KMS-11 (cell line): ENCODE measurements around the gene ZNF22.

Source experiments
- H2AFZ ChIP-seq: fragments of 200-600 bp; sonication (generic); 2 replicates; pipeline ENCODE4 v1.6.1; 2016; ENCODE audit warnings: antibody characterized with exemption, mixed run types, low read depth
- H3K27ac ChIP-seq: fragments of 200-600 bp; sonication (generic); 2 replicates; pipeline ENCODE4 v1.6.1; 2016; ENCODE audit warnings: mild to moderate bottlenecking, mixed run types
- H3K27me3 ChIP-seq: fragments of 200-600 bp; sonication (generic); 2 replicates; pipeline ENCODE4 v1.6.1; 2017; ENCODE audit warnings: mild to moderate bottlenecking, low read depth, mixed run types, moderate library complexity; ENCODE audit not compliant: insufficient read depth
- H3K36me3 ChIP-seq: fragments of 200-600 bp; sonication (generic); 2 replicates; pipeline ENCODE4 v1.6.1; 2017; ENCODE audit warnings: mild to moderate bottlenecking, mixed run types; ENCODE audit not compliant: insufficient read depth
- H3K4me1 ChIP-seq: fragments of 200-600 bp; sonication (generic); 2 replicates; pipeline ENCODE4 v1.6.1; 2016; ENCODE audit warnings: mild to moderate bottlenecking, low read depth, mixed run types; ENCODE audit not compliant: poor library complexity, severe bottlenecking
- H3K4me2 ChIP-seq: fragments of 200-600 bp; sonication (generic); 2 replicates; pipeline ENCODE4 v1.7.0; 2016; ENCODE audit warnings: mild to moderate bottlenecking, mixed run types
- H3K4me3 ChIP-seq: fragments of 200-600 bp; sonication (generic); IDR thresholded peaks from 2 replicates; pipeline ENCODE4 v1.6.1; 2017; ENCODE audit warnings: low read depth, low read length, mixed read lengths; ENCODE audit not compliant: insufficient read depth
- H3K79me2 ChIP-seq: fragments of 200-600 bp; sonication (generic); 2 replicates; pipeline ENCODE4 v1.6.1; 2016; ENCODE audit warnings: low read depth, mixed run types; ENCODE audit not compliant: insufficient read depth
- H3K9ac ChIP-seq: fragments of 200-600 bp; sonication (generic); 2 replicates; pipeline ENCODE4 v1.6.1; 2016; ENCODE audit warnings: mild to moderate bottlenecking, mixed run types
- H4K20me1 ChIP-seq: fragments of 200-600 bp; sonication (generic); 2 replicates; pipeline ENCODE4 v1.6.1; 2016; ENCODE audit warnings: mild to moderate bottlenecking, mixed run types; ENCODE audit not compliant: insufficient read depth
- TF ChIP-seq, protein P1 (sequence below): fragments of 200-600 bp; sonication (generic); conservative IDR thresholded peaks from 2 replicates; pipeline ENCODE4 v1.6.1; 2017; ENCODE audit warnings: low read depth, mild to moderate bottlenecking, antibody characterized with exemption, low read length, moderate library complexity, mixed read lengths

Gene ZNF22

DNA sequence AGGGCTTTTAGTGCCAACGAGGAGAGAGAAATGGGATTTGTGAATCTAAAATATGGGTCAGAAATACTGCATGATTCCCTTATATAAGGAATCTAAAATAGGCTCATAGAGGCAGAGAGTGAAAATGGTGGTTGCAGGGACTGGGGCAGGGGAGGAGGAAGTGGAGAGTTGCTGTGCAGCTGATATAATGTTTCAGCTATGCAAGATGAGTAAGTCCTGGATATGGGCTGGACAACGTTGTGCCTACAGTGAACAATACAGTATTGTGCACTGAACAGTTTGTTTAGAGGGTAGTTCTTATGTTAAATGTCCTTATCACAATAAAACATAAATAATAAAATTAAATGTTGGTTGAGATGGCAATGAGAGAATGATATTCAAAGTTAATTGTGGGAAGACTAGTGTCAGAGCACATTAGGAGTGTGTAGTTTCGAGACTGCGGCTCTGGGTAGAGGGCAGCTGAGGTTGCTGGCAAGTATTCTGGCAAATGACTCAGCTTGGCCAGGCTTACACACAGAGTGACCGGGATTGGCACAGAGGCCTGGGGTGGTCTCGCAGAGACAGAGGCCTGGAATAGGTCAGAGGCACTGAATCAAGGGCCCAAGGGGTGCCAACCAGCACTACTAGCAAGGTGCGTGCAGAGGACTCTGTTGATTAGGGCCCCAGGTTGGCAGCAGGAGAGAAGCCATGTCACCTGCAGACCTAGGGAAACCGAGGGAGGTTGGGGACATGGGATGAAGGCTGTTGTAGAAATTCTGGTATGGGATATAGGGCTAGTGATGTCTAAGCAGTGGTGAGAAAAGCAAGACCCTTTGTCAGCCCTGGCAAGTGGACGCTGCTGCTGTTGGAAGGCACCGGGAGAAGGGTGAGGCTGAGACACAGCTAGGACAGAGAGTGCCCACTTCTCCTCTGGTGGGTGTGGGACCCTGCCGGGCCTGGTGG lies 19.3 kb upstream of the ZNF22 start:
- Histone ChIP-seq H3K4me3 (no peak overlapping the region), H3K36me3 (peaks cover 3% of the 10 kb centered on the region; the same call in 1 of the 2 replicates), H3K4me2 (peak overlapping the region; percentile 24; the same call in 1 of the 2 replicates), H3K9ac (no peak overlapping the region), H3K4me1 (peaks cover 52% of the 10 kb centered on the region), H2AFZ (no peak overlapping the region), H3K27me3 (no peaks in the 10 kb centered on the region), H3K79me2 (peaks cover 33% of the 10 kb centered on the region), H3K27ac (peak overlapping the region; percentile 39), H4K20me1 (no peaks in the 10 kb centered on the region)
- TF ChIP-seq, protein P1, sequence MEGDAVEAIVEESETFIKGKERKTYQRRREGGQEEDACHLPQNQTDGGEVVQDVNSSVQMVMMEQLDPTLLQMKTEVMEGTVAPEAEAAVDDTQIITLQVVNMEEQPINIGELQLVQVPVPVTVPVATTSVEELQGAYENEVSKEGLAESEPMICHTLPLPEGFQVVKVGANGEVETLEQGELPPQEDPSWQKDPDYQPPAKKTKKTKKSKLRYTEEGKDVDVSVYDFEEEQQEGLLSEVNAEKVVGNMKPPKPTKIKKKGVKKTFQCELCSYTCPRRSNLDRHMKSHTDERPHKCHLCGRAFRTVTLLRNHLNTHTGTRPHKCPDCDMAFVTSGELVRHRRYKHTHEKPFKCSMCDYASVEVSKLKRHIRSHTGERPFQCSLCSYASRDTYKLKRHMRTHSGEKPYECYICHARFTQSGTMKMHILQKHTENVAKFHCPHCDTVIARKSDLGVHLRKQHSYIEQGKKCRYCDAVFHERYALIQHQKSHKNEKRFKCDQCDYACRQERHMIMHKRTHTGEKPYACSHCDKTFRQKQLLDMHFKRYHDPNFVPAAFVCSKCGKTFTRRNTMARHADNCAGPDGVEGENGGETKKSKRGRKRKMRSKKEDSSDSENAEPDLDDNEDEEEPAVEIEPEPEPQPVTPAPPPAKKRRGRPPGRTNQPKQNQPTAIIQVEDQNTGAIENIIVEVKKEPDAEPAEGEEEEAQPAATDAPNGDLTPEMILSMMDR: no peak

DNA sequence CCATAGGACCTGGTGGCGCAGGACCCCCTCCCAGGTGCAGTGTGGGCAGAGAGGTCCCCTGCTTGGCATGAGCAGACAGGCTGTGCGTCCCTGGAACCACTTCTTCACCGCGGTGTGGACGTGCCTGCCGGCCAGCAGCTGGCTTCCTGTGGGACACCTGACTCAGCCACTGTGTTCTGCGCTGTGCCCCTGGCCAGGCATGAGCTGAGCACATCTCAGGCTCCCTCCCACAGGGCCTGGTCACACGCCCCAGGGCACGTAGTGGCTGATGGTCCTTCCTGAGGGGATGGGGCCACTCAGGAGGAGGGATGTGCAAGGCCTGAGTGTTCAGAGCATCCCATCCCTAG lies 18.6 kb upstream of the ZNF22 start:
- H4K20me1 ChIP-seq: no peaks in the 10 kb centered on the region
- TF ChIP-seq, protein P1: no peak
- peaks cover 3% of the 10 kb centered on the region; the same call in 1 of the 2 replicates for H3K36me3 ChIP-seq
- H3K27ac ChIP-seq: no peak overlapping the region
- no peak overlapping the region for H3K9ac ChIP-seq
- H3K27me3 ChIP-seq: no peaks in the 10 kb centered on the region
- no peak overlapping the region for H3K4me3 ChIP-seq
- H3K4me2 ChIP-seq: no peak overlapping the region
- peaks cover 27% of the 10 kb centered on the region for H3K79me2 ChIP-seq
- no peak overlapping the region for H2AFZ ChIP-seq
- H3K4me1 ChIP-seq: peaks cover 52% of the 10 kb centered on the region

DNA sequence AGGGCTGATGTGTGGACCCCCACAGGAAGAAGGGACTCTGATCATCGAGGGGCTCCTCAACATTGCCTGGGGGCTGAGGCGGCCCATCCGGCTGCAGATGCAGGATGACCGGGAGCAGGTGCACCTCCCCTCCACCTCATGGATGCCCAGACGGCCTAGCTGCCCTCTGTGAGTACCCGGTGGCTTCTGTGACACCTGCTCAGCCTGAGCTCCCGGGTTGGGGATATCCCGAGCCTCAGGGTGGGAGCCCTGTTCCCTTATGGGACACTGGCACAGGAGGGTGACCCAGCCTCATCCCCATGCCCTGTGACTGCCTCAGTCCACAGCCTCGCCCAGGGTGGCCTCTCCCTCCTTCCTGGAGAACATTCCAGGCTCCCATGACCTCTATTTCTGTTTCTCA lies 18.2 kb upstream of the ZNF22 start:
- Histone ChIP-seq H3K4me3 (no peak overlapping the region), H3K36me3 (peaks cover 3% of the 10 kb centered on the region; the same call in 1 of the 2 replicates), H4K20me1 (no peaks in the 10 kb centered on the region), H3K27ac (no peak overlapping the region), H3K9ac (no peak overlapping the region), H3K79me2 (peaks cover 23% of the 10 kb centered on the region), H3K4me1 (peaks cover 51% of the 10 kb centered on the region), H3K27me3 (no peaks in the 10 kb centered on the region), H3K4me2 (no peak overlapping the region), H2AFZ (no peak overlapping the region)
- TF ChIP-seq, protein P1: no peak

DNA sequence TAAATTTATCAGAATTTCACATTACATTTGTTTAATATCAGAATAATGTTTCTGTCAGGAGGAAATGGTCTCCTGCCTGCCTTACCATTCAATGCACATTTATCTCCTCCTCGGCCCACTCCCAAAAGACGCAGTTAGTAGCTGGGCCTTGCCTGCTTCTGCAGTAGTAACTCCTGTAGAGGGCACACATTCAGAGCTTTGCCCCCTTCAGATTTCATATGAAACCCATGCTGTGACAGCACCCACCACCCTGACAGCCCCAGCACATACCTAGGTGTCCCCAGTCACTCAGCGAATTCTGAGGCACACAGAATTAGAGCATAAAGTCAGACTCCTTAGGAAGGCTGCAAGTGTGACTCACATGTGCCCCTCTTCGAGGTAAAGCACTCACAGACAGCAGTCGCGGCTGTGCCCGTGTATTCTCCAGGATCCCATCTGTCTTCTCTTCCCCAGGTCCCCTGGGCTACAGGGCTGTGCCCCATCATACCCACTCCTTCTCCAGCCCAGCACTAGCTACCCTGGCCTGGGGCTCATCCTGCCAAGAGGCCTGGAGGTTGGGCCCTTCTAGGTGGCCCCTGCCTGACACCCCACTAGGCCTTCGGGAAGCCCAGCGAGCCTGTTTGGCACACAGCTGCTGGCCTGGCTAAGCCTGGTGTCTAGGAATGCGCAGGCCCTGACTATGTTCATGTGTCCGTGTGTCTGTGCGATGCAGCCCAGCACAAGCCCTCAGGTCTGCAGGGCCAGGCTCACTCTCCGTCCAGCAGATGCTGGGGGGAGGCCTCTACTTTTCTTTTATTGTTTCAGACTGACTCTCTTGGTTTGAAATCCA lies 17.4 kb upstream of the ZNF22 start:
- Histone ChIP-seq H3K4me3 (no peak overlapping the region), H3K27ac (no peak overlapping the region), H3K9ac (no peak overlapping the region), H2AFZ (no peak overlapping the region), H4K20me1 (no peaks in the 10 kb centered on the region), H3K4me1 (peaks cover 48% of the 10 kb centered on the region), H3K4me2 (no peak overlapping the region), H3K36me3 (peaks cover 6% of the 10 kb centered on the region; the same call in 1 of the 2 replicates), H3K27me3 (no peaks in the 10 kb centered on the region), H3K79me2 (peaks cover 15% of the 10 kb centered on the region)
- TF ChIP-seq, protein P1: no peak
